ENCODE data around the gene PLEKHM2.
"Not testable (repeated sequence)": the region's sequence is repeated elsewhere in the genome, so short reads cannot be mapped to it uniquely, and the experiment has no call there.

PLEKHM2 gene

DNA sequence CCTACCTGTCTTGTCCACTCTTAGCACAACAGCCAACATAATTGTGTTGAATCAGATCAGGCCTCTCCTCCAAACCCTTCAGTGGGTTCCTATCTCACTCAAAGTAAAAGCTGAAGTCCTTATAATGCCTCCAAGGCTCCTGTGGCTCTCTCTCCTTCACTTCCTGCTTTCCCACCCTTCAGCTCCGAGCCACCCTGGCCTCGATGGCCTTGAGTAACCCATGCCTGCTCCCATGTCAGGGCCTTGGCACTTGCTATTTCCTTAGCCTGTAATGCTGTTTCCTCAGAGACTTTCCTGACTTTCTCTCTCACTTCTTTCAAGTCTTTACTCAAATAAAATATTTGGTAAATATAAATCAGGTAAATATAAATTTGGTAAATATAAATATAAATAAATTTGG is 8.1 kb upstream of the PLEKHM2 start:
- no peak for DNase-seq (ENCODE audit: low spot score)

DNA sequence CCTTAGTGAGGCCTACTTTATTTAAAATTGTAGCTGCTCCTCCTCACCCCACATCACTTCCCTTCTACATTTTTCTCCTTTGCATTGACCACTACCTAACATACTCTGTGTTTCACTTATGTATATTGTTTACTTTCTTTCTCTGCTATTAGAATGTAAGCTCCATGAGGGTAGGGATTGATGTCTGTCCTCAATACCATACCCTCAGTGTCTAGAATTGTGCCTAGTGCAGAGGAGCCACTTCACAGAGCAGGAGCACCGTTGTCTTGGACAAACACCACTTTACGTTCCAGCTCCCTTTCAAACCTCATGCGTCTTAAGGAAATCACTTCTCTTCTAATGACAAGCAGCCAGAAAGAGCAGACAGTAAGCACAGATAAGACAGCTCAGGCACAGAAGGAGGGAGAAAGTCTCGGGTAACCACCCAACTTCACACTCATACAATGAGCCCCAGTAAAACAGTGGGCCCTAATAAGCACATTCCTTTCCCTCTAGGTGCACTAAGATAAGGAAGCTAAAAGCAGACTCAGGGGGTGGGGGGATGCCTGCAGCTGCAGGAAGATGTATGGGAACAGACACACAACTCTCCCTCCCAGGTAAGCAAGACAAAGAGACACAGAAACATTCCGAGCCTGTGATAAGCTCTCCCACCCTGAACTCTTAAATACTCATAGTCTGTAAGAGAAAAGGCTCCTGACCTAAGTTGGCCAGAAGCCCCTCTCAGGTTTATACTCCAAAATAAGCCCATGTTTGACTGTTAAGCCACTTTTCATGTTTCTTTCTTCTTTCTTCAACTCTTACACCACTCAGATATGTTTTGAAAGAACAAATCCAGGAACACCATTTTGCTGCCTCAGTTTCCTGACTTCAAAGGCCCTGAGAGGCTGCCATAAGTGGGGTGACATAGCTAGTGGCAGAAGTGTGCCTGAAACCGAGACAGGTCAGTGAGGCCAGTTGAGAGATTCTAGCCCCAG is 7.1 kb upstream of the PLEKHM2 start:
- no peak for DNase-seq (ENCODE audit: low spot score)

DNA sequence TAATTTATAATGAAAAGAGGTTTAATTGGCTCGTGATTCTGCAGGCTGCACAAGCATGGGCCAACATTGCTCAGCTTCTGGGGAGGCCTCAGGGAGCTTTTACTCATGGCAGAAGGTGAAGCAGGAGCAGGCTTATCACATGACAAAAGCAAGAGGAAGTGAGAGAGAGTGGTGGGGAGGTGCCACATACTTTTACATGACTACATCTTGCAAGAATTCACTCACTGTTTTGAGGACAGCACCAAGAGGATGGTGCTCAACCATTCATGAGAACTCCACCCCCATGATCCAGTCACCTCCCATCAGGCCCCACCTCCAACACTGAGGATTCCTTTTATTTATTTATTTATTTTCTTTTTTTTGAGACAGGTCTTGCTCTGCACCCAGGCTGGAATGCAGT is 5.5 kb upstream of the PLEKHM2 start:
- no peak for DNase-seq (ENCODE audit: low spot score)

DNA sequence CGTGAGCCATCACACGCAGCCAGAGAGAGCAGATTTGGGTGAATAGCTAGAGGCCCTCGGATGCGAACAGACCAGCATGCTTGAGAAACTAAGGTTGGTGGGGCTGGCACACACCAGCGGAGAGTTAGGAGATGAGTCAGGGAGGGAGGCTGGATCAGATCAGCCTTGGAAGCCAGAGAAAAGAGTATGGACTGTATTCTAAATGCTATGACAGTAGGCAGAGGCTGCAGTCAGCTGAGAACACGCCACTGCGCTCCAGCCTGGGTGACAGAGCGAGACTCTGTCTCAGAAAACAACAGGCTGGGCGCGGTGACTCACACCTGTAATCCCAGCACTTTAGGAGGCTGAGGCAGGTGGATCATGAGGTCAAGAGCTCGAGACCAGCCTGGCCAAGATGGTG is 4.0 kb upstream of the PLEKHM2 start:
- DNase-seq (ENCODE audit: low spot score): no peak

DNA sequence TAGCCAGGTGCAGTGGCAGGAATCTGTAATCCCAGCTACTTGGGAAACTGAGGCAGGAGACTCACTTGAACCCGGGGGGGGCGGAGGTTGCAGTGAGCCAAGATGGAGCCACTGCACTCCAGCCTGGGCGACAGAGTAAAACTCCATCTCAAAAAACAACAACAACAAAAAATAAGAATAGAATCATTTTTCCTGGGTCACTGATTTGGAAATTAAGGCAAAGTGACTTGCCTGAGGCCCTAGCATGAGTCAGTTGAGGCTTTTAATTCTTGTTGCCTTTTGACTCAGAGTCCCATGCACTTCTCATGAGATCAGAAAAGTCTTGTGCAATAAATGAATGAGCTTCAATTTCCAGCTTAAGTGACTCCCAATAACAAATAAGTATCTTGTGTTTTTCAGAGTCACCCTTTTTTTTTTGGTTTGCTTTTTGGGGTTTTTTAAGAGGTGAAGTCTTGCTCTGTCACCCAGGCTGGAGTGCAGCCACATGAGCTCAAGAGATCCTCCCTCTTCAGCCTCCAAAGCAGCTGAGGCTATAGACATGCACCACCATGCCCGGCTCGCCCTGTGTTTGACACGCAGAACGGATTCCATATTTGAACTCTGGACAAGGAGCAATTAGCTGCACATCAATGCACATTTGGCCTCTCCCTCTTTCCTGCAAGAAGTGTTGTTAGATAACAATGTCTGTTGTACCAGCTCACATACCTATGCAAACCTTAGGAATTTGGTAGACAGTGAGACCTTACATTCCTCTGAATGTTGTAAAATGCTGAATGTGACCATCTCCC is 3.4 kb upstream of the PLEKHM2 start:
- no peak for DNase-seq (ENCODE audit: low spot score)

DNA sequence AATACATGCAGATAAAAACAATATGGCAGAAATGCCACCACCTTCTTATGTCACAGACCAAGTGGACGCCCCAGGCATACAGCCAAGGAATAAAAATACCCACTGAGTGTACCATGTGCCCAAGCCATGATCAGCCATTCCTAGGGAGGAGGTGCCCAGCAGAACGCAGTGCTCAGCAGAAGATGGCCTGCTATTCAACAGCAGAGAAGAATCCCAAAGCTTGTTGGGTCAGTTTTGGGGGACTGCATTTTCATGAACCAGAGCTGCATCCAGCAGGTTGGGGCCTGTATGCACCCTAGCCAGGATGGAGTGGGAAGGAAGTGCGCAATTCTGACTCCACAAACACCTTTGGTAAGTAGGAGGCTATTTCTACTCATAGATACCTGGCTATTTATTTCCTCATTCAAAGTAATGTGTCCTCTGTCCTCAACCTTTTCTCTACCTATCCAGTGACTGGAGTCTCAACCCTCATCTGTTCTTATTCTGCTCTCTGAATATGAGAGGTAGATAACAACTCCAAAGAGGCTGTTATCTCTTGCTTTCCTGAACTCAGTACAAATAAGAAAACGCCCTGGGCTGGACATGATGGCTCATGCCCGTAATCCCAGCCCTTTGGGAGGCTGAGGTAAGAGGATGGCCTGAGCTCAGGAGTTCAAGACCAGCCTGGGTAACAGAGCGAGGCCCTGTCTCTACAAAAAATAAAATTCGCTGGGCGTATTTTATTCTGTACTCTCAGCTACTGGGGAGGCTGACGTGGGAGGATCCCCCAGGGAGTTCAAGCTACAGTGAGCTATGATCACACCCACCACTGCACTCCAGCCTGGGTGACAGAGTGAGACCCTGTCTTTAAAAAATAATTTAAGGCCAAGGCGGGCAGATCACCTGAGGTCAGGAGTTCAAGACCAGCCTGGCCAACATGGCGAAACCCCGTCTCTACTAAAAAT is 2.5 kb upstream of the PLEKHM2 start:
- DNase-seq (ENCODE audit: low spot score): no peak

DNA sequence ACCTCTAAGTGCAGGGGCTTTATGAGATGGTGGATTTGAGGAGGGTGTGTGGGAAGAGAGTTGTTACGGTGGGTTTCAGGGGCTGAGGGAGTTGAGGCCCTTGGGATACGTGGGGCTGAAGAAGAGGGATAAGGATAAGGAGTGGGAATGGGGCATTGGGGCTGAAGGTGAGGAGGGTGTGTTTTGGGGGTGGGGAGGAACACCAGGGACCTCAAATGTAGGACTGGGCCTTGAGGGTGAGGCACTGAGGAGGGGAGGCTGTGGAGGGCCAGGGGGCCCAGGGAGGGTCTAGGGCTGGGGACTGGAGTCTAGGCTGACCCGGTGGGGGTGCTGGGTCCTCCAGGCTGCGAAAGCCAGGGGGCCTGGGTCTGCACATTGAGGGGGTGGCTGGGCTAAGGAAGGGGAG is 1.2 kb upstream of the PLEKHM2 start:
- no peak for DNase-seq (ENCODE audit: low spot score)

DNA sequence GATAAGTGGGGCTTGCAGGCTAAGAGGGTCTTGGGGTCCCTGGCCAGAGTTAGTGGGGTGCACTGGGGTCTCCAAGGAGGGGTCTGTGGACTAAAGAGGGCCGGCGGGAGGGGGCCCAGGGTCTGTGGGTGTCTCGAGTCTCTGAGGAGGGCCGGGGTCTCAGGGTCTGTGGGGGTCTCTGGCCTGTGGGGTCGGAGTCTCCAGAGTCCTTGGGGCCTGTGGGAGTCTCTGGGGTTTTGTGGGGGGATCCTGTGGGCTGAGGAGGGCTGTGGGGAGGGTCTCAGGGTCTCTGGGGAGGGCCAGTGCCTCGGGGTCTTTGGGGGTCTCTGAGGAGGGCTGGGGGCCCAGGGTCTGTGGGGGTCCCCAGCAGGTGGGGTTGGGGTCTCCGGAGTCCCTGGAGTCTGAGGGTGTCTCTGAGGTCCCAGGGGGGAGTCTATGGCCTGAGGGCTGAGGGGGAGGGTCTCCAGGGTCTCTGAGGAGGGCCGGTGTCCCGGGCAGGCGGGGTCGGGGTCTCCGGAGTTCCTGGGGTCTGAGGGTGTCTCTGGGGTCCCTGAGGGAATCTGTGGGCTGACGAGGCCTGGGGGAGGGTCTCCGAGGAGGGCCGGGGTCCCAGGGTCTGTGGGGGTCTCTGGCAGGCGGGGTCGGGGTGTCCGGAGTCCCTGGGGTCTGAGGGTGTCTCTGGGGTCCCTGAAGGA is 628 bp upstream of the PLEKHM2 start:
- no peak for DNase-seq (ENCODE audit: low spot score)

DNA sequence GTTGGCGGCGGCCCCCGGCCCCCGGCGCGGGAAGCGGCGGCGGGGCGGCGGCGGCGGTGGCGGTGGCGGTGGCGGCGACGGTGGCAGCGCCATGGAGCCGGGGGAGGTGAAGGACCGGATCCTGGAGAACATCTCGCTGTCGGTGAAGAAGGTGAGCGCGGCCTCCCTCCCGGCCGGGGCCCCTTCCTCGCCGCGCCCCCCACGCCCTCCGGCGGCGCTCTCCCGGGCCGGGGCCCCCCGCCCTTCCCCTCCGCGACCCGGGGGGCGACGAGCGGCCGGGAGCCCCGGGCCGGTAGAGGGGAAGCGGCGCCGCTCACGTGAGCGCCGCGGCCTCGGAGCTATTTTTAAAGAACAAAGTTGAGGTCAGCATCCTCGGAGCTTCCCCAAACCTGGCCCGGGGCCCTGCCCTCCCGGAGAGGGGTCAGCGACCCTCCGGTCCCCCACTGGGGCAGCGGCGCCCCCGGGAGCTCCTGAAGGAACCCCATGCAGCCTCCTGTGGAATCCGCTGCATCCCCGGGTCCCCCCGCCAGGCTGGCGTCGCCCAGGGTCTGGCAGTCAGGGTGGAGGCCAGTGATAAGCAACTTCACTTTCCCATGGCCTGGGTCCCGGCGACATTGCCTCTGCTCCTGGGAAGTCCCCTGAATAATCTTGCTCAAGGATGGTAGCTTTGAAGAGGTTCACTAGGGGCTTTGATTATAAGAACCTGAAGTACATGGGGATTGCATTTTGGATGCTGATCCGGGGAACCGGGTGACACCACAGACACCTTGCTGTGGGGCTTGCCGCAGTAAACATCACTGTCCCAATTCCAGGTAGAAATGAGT is 560 bp downstream of the PLEKHM2 start:
- DNase-seq (ENCODE audit: low spot score): no peak

DNA sequence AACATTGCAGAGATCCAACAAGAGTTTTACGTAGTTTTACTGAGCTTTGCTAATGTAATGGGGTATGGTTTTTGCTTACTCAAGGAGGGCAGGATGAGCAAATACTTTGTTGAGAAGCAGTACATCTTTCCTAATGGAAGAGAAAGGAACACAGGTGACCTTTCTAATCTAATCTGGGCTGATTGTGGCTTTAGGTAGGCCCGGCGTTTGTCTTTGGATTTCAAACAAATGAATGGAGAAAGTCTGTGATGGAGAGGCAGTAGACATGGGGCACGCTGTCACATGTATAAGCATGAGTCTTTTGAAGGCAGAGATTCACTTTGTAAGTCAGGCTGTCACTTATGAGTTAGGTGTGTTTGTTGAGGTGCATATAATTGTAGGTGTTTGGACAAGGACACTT is 1.7 kb downstream of the PLEKHM2 start:
- DNase-seq (ENCODE audit: low spot score): no peak

DNA sequence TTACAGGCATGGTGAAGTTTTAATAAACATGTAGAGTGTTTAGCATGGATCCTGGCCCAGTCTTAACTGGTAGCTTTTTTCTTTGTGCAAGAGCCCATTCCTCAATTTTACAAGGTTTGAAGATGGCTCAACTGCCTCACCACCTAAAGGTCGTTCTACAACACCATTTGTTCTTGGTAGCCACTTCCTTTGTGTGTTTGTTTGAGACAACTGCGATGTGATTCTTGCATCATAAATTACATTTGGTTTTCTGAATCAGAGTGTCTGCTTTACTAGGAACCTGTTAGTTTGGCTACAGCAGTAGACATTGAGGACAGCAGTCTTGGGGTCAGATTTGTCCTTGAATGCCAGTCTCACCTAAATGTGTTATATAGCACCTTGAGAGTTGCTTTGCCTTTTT is 3.3 kb downstream of the PLEKHM2 start:
- no peak for DNase-seq (ENCODE audit: low spot score)

DNA sequence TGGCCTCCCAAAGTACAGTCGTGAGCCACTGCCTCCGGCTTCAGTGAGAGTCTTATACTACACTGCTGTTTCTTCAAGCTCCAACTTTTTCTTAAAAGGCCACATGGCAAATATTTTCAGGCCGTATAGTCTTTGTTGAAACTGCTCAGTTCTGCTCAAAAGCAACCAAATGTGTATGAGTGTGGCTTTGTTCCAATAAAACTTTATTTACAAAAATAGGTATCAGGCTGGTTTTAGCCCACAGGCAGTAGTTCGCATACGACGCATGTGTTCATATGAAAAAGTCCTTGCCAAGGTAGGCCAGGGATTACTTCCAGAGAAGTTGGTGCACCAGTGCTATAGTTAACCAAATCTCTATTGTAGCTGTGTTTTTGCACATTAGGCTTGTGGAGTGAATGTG is 6.2 kb downstream of the PLEKHM2 start:
- no peak for DNase-seq (ENCODE audit: low spot score)

DNA sequence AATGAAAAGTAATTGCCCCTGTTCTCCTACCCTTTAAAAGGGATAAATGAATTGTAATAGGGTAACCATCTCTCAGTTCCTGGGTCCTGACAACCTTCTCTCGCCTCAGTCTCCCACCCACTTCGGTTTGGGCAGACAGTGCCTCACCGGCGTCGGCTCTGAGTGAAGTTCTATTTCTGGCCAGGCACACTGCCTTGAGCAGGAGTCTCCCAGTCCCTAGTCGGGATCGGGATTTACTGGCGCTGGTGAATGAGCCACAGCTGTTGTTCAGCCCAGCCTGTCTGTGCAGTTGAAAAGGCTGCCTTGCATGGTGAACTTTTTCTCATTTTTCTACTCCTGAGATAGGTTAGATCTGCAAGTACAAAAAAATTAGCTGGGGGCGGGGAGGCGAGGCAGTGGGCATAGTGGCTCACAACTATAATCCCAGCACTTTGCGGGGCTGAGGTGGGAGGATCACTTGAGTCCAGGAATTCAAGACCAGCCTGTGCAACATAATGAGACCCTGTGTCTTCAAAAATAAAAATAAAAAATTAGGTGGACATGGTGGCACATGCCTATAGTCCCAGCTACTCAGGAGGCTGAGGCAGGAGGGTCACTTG is 7.4 kb downstream of the PLEKHM2 start:
- DNase-seq (ENCODE audit: low spot score): no peak

DNA sequence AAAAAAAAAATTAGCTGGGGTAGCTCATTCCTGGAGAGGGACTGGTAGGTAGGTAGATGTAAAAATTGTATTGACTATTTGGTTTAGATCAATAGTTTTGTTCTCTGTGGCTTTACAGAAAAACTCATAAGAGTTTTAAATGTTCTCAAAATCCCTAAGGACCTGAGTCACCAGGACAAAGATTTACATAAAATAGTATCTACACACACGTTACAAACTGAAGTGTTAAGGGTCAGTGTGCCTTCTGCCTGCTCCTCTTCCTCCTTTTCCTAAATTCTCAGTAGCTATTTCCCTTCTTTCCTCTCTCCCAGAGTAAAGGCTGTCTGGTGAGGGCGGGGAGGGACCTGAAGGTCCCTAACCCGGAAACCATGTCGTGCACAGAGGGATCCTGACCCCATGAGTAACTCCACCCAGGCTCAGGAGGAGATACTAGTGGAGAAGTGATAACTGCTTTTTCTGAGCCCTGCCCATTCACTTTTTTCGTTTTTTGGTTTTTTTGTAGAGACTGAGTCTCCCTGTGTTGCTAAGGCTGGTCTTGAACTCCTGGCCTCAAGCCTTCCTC is 8.1 kb downstream of the PLEKHM2 start:
- DNase-seq (ENCODE audit: low spot score): no peak

DNA sequence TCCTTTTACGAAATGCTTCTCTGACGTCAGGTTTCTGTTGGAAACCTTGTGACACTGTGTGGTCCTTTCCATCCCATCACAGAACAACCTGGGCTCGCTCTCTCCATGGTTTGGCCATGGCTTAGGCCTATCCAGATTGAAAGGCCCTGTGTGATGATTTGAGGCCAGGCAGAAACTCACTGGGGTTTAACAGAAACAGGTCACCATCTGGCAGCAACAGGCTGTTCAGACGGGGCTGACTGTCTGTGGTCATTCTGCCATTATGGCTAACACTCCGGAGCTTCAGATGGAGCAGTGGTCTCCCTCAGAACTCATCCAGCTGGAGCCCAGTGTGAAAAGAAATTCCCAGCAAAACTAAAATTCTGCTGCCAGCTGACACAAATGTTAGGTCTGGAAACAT is 9.3 kb downstream of the PLEKHM2 start:
- DNase-seq (ENCODE audit: low spot score): no peak

DNA sequence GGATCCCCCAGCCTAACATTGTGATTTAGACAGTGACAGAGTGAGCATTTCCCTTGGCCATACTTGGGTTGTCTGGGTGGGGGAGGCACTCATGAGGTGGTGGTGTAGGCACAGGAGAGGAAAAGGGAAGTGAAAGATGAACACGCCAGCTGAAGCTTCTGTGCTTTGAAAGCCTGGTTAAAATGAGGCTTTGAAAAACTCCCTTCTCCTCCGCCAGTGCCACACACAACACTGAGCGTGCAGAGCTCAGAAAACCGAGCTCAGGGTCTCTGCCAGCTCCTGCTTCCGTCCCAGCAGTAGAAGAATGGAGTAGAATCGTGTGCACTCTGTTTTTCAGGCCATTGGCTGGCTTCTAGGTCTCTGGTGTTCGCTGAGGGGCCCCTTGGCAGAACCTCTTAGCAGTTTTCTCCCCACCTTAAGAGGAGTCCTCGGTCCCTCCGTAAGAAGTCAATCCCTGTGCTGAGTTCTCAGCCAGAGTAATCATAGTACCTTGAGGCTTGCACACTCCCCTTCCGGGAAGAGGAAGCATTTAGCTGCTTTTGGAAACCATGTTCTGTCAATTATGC is 12.9 kb downstream of the PLEKHM2 start:
- DNase-seq (ENCODE audit: low spot score): peak; percentile 57

DNA sequence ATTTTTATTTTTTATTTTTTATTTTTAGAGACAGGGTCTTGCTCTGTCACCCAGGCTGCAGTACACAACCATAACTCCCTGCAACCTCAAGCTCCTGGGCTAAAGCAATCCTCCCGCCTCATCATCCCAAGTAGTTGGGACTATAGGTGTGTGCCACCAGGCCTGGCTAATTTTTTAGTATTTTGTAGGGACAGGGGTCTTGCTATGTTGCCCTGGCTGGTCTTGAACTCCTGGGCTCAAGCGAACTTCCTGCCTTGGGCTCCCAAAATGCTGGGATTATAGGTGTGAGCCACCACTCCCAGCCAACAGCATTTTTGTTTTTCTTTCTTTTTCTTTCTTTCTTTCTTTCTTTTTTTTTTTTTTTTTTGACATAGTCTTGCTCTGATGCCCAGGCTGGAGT is 14.1 kb downstream of the PLEKHM2 start:
- no peak for DNase-seq (ENCODE audit: low spot score)

DNA sequence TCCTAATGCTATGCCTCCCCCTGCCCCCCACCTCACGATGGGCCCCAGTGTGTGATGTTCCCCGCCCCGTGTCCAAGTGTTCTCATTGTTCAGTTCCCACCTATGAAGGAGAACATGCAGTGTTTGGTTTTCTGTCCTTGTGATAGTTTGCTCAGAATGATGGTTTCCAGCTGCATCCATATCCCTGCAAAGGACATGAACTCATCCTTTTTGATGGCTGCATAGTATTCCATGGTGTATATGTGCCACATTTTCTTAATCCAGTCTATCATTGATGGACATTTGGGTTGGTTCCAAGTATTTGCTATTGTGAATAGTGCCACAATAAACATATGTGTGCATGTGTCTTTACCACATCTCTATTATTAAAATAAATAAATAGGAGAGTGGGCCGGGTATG is 15.2 kb downstream of the PLEKHM2 start:
- not testable (repeated sequence) for DNase-seq (ENCODE audit: low spot score)

DNA sequence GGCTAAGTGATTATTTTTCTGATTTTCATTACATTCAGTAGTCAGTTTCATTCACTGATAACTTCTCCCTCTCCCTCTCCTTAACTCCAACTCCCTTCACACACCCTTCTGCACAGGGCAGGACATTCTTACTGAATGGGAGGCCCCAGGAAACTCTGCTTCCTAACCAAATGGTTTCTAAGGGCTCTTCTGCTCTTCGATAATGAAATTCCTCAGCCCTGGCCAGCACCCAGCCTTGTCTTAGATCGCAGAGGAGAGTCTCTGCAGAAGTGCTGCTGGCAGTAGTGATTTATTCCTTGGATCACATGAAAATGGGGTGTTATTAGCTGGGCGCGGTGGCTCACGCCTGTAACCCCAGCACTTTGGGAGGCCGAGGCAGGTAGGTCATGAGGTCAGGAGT is 16.4 kb downstream of the PLEKHM2 start:
- no peak for DNase-seq (ENCODE audit: low spot score)
